ENCODE measurements around the gene IP6K3.

The IP6K3 gene

DNA sequence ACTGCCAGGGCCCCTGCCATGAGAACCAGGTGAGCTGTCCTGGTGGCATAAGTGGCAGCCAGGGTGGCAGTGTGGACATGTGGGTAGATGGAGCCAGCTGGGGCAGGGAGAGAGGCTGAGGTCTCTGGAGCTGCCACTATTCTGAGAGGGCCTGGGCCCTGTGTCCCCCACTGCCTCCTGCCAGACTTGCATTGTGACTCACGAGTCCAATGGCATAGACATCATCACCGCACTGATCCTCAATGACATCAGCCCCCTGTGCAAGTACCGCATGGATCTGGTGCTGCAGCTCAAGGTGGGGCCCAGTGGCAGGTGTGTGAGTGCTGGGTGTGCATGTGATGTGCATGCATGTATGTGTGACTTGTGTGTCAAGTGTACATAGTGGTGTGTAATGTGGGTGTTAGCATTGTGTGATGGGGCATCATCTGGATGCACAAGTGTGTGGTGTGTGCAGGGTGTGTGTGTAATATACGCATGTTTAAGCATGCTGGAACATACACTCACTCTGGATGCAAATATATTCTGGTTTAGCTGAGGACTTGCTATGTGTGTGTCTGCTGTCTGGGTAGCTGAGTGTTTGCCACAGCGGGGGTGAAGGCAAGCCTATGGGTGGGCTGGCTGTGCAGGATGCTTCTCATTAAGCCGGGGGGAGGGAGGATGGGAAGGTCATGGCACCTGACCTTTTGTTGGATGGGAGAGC is 60.3 kb downstream of the IP6K3 start:
- DNase-seq: no peak

DNA sequence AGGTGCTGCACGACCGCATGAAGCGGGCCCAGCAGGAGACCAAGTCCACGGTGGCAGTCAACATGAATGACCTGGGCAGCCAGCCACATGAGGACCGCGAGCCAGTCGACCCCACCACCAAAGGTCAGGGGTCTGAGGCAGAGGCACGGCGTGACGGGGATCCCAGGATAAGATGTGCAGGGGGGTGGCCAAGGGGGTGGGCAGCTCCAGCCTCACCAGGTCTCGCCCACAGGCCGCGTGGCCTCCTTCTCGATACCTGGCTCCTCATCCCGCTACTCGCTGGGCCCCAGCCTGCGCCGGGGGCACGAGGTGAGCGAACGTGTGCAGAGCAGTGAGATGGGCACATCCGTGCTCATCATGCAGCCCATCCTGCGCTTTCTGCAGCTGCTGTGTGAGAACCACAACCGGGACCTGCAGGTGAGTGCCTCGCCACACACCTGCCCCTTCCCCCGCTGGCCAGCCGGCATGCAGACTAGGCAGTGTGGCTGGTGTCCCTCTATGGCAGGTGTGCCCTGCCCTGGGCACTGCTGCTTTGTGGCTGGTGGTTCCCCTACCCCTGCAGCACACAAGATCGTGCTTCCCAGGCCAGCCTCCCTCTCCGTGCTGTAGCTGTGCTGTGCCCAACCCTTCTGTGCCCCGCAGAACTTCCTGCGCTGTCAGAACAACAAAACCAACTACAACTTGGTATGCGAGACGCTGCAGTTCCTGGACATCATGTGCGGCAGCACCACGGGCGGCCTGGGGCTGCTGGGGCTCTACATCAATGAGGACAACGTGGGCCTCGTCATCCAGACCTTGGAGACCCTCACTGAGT is 61.1 kb downstream of the IP6K3 start:
- DNase-seq: no peak

DNA sequence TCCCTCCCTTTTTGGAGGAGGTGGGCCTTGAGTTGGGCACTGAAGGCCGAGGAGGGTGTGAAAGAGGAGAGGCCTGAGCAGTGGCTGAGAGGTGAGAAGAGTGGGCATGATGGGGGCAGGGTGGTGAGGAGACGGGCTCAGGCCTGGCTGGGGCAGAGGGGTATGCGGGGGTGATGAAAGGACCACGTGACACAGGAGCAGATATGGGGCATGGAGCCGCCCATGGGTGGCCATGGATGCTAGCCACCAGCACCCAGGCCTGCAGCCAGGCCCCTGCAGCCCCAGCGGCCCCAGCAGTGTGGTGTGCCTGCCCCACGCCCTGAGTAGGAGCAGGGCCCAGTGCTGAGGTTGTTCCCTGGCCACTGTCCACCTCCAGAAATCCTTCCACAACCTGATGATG is 61.7 kb downstream of the IP6K3 start:
- DNase-seq: no peak

DNA sequence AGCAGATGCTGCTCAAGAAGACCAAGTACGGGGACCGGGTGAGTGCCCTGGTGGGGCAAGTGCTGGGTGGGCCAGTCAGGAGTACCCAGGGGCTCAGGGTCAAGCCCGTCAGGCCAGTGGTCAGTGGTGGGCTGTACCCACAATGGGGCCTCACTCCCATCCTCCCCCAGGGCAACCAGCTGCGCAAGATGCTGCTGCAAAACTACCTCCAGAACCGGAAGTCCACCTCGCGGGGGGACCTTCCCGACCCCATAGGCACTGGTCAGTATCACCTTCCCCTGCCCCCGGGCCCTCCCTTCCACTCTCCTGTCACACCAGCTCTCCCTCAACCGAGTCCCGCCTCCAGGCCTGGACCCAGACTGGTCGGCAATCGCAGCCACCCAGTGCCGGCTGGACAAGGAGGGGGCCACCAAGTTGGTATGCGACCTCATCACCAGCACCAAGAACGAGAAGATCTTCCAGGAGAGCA is 62.2 kb downstream of the IP6K3 start:
- no peak for DNase-seq

DNA sequence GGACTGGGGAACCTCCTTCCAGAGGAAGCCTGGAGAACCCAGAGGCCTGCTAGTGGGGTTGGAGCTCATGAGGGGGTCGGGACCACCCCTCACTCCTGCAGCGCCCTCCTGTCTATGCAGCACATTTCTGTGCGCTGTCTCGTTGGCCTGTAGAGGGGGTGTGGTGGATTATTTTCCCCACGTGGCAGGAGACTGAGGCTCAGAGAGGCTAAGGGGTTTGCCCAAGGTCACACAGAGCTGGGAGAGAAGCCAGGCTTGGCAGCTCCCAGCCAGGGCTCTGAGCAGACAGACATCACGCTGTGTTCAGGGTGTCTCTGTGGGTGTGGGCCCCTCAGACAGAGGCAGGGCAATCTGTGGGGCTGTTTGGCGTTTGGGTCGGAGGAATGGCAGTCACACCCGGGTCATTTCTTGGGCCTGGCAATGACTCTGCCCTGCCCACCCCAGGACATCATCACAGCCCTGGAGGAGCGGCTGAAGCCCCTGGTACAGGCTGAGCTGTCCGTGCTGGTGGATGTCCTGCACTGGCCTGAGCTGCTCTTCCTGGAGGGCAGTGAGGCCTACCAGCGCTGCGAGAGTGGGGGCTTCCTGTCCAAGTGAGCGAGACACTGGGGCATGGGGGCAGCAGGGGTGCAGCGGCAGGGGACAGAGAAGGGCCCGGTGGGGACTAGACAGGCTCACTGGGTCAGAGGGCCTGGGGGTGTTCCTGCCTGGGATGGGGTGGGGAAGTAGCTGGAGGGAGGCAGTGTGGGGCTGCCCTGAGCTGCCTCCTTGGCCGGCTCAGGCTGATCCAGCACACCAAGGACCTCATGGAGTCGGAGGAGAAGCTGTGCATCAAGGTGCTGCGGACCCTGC is 62.9 kb downstream of the IP6K3 start:
- no peak for DNase-seq

DNA sequence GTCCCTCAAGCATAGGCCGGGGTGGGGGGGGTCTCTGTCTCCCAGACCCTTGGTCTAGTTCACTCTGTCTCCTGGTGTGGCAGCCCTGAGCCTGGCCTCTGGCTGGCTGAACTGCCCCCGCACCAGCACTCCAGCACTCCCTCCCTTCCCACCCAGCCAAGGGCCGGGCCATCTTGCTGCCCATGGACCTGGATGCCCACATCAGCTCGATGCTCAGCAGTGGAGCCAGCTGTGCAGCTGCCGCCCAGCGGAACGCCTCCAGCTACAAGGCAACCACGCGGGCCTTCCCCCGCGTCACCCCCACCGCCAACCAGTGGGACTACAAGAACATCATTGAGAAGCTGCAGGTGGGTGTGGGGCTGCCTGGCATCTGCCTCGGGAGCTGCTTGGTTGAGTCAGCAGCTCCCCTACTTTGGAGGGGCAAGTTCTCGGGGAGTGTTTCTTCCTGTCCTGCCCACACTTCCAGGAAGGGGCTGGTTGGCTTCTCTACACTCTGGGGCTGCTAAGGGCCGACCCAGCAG is 63.6 kb downstream of the IP6K3 start:
- no peak for DNase-seq

DNA sequence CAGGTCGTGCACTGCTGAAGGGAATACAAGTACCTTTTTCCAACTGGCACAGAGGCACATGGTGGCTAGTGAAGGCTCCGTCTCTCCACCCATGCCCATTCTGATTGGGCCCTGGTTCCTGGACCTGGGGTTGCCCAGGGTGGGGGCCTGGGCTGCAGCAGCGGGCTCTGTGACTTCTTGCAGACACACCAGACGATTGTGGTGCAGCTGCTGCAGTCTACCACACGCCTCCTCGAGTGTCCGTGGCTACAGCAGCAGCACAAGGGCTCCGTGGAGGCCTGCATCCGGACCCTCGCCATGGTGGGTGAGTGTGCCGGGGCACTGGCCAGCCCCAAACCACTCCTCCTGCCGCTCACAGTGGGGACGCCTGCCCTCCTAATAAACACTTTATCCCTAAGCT is 64.4 kb downstream of the IP6K3 start:
- no peak for DNase-seq

DNA sequence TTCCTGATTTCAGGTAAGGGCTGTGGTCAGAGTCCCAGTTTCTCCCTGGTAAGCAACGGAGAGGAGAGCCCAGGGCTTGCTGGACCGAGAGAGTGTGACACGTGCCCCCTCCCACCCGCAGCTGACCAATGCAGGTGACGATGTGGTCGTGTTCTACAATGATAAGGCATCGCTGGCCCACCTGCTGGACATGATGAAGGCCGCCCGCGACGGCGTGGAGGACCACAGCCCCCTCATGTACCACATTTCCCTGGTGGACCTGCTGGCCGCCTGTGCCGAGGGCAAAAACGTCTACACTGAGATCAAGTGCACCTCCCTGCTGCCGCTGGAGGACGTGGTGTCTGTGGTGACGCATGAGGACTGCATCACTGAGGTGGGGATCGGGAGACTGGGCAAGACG is 66.9 kb downstream of the IP6K3 start:
- DNase-seq: no peak

DNA sequence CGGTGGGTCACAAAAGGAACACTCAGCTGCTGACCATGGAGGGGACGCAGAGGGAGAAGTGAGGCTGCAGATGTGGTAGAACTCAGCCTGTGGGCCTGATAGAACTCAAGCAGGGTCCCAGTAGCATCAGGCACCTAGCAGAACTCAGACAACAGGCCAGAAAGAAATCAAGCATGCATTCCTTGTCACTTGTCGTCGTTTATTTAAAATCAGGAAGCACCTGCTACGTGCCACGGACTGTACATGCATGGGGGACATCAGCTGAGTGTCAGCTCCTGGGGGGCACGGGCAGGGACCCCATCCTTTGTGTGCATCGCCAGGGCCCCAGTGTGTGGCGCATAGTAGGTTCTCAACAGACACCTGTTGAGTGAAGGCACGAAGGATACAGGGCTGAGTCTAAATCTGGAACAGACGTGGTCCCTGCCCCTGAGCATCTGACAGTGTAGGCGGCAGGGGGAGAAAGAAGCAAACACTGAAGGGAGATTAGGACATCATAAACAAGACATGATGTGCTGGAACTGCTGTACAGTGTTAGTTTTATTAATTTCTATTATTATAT is 67.7 kb downstream of the IP6K3 start:
- no peak for DNase-seq

DNA sequence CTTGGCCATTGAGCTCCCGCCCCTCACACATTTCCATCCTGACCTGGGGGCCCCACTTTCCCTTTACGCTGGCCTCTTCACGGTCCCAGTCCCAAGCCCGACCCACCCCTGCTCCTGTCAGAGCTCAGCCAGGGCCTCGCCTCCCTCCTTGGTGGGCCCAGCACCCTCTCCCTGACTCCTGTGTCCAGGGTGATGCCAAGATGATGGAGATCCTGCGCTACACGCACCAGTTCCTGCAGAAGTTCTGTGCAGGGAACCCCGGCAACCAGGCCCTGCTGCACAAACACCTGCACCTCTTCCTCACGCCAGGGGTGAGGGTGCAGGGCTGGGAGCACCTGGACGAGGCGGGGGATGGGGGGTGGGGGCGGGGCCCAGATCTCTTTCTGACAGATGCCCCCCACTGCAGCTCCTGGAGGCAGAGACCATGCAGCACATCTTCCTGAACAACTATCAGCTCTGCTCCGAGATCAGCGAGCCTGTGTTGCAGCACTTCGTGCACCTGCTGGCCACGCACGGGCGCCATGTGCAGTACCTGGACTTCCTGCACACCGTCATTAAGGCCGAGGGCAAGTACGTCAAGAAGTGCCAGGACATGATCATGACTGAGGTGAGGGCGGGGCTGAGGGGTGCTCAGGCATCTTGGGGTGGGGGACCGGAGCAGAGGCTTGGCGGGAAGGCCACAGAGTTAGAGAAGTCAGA is 68.3 kb downstream of the IP6K3 start:
- no peak for DNase-seq

DNA sequence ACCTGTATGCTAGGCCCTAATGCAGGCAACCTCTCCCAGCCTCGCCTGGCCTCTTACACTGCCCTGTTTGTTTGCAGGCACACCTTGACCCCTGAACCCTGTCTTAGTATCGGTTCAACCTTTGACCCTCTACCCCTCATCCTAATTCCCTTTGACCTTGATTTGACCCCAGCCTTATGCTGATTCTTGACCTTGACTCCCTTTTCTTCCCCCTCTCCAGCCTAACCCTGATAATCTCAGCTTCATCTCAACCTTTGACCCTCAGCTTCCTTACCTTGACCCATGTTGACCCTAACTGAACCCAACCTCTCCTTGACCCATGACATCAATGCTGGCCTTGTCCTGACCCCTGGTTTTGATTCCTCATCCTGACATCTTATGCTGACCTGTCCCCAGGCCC is 69.0 kb downstream of the IP6K3 start:
- no peak for DNase-seq

DNA sequence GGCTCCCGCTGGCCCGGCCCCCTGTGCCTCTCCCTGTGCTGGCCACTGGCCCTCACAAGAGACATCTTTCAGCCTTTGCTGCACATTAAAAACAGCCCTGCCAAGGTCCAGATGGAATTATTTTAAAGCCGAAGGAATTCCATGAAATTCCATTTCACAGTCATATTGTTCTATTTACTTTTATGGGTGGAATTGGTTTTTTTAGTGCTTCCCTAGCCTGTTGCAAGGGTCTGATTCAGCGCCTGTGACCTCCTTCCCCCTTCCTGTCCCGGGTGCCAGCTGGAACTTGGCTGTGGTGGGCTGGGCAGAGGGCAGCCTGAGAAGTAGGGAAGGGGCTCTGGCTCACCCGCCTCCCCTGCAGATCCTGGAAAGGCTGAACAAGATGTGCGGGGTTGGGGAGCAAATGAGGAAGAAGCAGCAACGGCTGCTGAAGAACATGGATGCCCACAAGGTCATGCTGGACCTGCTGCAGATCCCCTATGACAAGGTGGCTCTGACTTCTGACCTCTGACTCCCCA is 69.5 kb downstream of the IP6K3 start:
- no peak for DNase-seq

DNA sequence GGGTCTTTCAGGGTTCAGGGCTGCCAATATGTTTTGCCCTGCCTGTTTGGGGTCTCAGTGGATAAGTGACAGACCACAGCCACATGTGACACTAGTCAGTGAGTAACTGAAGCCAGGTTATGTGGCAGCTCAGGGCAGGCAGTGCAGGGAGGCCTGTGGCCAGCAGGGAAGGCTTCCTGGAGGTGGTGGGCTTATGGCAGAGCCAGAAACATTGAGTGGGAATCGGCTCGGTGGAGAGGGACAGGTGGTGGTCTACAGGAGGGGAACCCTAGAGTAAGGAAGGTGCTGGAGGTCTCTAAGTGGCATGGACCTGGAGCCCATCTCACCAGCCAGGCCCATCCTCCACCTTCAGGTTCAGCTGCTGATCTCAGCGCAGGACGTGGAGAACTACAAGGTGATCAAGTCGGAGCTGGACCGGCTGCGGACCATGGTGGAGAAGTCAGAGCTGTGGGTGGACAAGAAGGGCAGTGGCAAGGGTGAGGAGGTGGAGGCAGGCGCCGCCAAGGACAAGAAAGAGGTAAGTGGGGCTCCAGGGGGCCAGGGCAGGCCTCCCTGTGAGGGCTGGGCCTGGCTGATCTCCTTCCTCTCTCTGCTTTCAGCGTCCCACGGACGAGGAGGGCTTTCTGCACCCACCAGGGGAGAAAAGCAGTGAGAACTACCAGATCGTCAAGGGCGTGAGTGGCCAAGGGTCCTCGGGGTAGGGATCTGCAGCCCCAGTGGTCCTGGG is 70.1 kb downstream of the IP6K3 start:
- no peak for DNase-seq

DNA sequence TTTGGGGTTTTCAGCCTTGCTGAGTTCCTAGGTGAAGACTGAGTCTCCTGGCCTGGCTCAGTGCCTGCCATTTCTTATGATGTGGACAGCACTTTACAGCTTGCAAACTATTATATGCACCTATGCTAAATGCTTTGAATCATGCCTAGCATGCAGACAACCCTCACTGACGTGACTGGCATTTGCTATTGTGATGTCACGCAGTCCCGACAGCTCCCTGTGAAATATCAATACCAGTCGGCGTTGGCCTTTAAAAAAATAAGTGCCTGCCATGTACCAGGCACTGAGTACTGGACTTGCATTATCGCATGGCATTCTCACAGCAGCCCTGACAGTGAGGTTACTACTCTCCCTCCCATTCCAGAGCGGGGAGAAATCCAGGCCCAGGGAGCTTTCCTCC is 70.7 kb downstream of the IP6K3 start:
- no peak for DNase-seq

DNA sequence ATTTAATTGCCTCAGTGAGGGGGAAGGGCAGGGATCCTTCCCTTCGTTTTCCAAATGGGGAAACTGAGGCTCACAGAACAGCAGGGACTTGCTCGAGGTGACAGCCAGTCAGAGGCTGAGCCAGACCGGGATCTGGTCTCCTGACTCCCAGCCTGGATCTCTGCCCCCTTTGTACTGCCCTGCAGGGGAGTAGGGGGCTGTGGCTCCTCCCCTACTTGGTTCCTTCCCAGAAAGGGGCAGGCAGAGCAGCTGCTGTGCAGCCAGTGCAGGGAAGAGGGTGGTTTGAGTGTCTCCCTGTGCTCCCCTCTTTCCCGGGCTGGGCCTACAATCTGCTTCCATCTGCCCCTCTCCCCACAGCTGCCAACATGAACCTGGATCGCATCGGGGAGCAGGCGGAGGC is 72.9 kb downstream of the IP6K3 start:
- no peak for DNase-seq

DNA sequence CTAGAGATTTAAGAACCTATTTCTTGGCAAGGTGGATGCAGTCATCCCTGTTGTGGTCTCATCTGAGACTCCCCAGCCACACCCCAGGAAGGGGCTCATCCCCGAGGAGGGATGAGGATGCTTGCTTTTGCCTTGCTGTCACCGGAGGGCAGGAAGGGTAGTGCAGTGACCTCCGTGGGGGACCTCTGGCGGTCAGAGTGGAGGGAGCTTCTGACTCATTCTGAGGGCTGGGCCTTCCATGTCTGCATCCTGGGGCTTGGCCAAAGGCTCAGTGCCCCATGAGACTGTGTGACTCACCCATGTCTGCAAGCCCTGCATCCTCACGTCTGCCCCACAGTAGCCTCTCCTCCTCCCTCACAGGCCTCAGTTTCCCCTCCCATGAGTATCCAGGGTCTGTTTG is 73.9 kb downstream of the IP6K3 start:
- DNase-seq: no peak

DNA sequence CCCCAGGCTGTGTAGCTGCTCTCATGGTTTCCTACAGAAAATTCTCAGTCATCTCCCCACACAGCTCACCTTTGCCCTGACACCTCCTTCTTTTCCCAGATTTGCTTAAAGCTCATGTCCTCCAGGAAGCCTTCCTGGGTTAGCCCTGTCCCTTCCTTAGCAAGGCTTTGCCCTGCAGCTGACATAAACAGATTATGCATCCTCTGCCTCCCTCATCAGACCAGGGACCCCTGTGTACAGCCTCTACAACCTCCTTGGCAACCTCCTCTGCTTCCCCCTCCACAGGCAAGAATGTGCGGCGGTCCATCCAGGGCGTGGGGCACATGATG is 75.0 kb downstream of the IP6K3 start:
- DNase-seq: no peak

Data from NCI-H1092 (cell line).